GOT3 (cell line): ENCODE measurements around the gene GPC6.
"Not testable (repeated sequence)": the region's sequence is repeated elsewhere in the genome, so short reads cannot be mapped to it uniquely, and the experiment has no call there.

ENCODE experiments used
- DNase-seq: peaks from one replicate; lab custom pipeline; 2025; ENCODE audit warnings: mixed read lengths; lab: John Stamatoyannopoulos, UW

The GPC6 gene

GRCh38 chr13:94209117-94209516 lies 982.5 kb downstream of the GPC6 start:
- DNase-seq: no peak

- DNase-seq: not testable (repeated sequence)
These were observed 983.3 kb downstream of the GPC6 start for GRCh38 chr13:94209913-94210312.

GRCh38 chr13:94210816-94211215 lies 984.2 kb downstream of the GPC6 start:
- no peak for DNase-seq

- no peak for DNase-seq
These were observed 985.6 kb downstream of the GPC6 start for GRCh38 chr13:94212196-94212595.

GRCh38 chr13:94214121-94214520 lies 987.5 kb downstream of the GPC6 start:
- no peak for DNase-seq

- DNase-seq: no peak
These were observed 988.4 kb downstream of the GPC6 start for GRCh38 chr13:94214975-94215374.

GRCh38 chr13:94216476-94216875 lies 989.9 kb downstream of the GPC6 start:
- DNase-seq: no peak

- no peak for DNase-seq
These were observed 990.8 kb downstream of the GPC6 start for GRCh38 chr13:94217370-94217769.

- no peak for DNase-seq
These were observed 991.9 kb downstream of the GPC6 start for GRCh38 chr13:94218537-94218936.

- DNase-seq: no peak
These were observed 992.3 kb downstream of the GPC6 start for GRCh38 chr13:94218951-94219350.

GRCh38 chr13:94224670-94225069 lies 998.1 kb downstream of the GPC6 start:
- no peak for DNase-seq

- DNase-seq: no peak
These were observed 1000.8 kb downstream of the GPC6 start for GRCh38 chr13:94227255-94227879.

- DNase-seq: no peak
These were observed 1002.2 kb downstream of the GPC6 start for GRCh38 chr13:94228763-94229162.

GRCh38 chr13:94232161-94232950 lies 1005.7 kb downstream of the GPC6 start:
- no peak for DNase-seq

GRCh38 chr13:94232956-94233355 lies 1006.3 kb downstream of the GPC6 start:
- no peak for DNase-seq

GRCh38 chr13:94233401-94233800 lies 1006.8 kb downstream of the GPC6 start:
- DNase-seq: no peak

GRCh38 chr13:94233837-94234236 lies 1007.2 kb downstream of the GPC6 start:
- no peak for DNase-seq

- DNase-seq: no peak
These were observed 1008.1 kb downstream of the GPC6 start for GRCh38 chr13:94234738-94235137.

GRCh38 chr13:94236132-94236531 lies 1009.5 kb downstream of the GPC6 start:
- no peak for DNase-seq

- no peak for DNase-seq
These were observed 1010.3 kb downstream of the GPC6 start for GRCh38 chr13:94236872-94237271.

GRCh38 chr13:94239135-94239534 lies 1012.5 kb downstream of the GPC6 start:
- DNase-seq: no peak

GRCh38 chr13:94242554-94242953 lies 1015.9 kb downstream of the GPC6 start:
- no peak for DNase-seq

- no peak for DNase-seq
These were observed 1016.9 kb downstream of the GPC6 start for GRCh38 chr13:94243551-94243950.

- no peak for DNase-seq
These were observed 1019.9 kb downstream of the GPC6 start for GRCh38 chr13:94246495-94246894.
